AG09309 (cell line): ENCODE data around the gene KRTAP10-4.
"Not testable (repeated sequence)": the region's sequence is repeated elsewhere in the genome, so short reads cannot be mapped to it uniquely, and the experiment has no call there.

Source experiments
- DNase-seq: peaks from one replicate; pipeline ENCODE4 v3.0.0-alpha.2; 2010; ENCODE audit warnings: low read depth
- H3K4me3 ChIP-seq: 2 replicates; pipeline ENCODE4 v1.5.1; 2011; ENCODE audit warnings: mild to moderate bottlenecking, low read depth, low read length, moderate library complexity; ENCODE audit not compliant: control insufficient read depth
- TF ChIP-seq, protein P1 (sequence below): IDR thresholded peaks from 2 replicates; pipeline ENCODE4 v1.5.1; 2011; ENCODE audit warnings: mild to moderate bottlenecking, low read depth, low read length, inconsistent platforms; ENCODE audit not compliant: insufficient read depth, control insufficient read depth; ENCODE audit errors: missing control alignments

Gene KRTAP10-4

GRCh38 chr21:44606495-44606894, 33.0 kb downstream of the KRTAP10-4 start:
- TF ChIP-seq, protein P1, sequence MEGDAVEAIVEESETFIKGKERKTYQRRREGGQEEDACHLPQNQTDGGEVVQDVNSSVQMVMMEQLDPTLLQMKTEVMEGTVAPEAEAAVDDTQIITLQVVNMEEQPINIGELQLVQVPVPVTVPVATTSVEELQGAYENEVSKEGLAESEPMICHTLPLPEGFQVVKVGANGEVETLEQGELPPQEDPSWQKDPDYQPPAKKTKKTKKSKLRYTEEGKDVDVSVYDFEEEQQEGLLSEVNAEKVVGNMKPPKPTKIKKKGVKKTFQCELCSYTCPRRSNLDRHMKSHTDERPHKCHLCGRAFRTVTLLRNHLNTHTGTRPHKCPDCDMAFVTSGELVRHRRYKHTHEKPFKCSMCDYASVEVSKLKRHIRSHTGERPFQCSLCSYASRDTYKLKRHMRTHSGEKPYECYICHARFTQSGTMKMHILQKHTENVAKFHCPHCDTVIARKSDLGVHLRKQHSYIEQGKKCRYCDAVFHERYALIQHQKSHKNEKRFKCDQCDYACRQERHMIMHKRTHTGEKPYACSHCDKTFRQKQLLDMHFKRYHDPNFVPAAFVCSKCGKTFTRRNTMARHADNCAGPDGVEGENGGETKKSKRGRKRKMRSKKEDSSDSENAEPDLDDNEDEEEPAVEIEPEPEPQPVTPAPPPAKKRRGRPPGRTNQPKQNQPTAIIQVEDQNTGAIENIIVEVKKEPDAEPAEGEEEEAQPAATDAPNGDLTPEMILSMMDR, result no peak
- no peak overlapping the region for H3K4me3 ChIP-seq
- DNase-seq, result no peak

- DNase-seq, result no peak
- TF ChIP-seq, protein P1, result no peak
- H3K4me3 ChIP-seq, result no peak overlapping the region
Measured at GRCh38 chr21:44609193-44609592, 35.7 kb downstream of the KRTAP10-4 start.

GRCh38 chr21:44610157-44610843, 36.8 kb downstream of the KRTAP10-4 start:
- H3K4me3 ChIP-seq, DNase-seq: not testable (repeated sequence)

GRCh38 chr21:44611551-44611950, 38.0 kb downstream of the KRTAP10-4 start:
- TF ChIP-seq, protein P1, result no peak
- no peak for DNase-seq
- no peak overlapping the region for H3K4me3 ChIP-seq

DNA sequence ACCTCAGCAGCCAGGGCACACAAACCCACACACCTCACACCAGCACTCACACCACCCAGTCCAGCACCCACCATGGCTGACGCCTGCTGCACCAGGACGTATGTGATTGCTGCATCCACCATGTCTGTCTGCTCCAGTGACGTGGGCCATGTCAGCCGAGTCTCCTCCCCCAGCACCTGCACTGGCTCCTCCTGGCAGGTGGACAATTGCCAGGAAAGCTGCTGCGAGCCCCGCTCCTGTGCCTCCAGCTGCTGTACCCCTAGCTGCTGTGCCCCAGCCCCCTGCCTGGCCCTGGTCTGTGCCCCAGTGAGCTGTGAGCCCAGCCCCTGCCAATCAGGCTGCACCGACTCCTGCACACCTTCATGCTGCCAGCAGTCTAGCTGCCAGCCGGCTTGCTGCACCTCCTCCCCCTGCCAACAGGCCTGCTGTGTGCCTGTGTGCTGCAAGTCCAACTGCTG, 38.5 kb downstream of the KRTAP10-4 start, which contains the start of gene KRTAP10-8:
TSS of gene KRTAP10-8 (plus strand) at position 51 of the 458 bp plus-strand sequence. CDS start at position 73, 22 bp downstream.
- TF ChIP-seq, protein P1, result no peak
- H3K4me3 ChIP-seq, result no peak within 1 kb of the TSS
- no peak for DNase-seq

GRCh38 chr21:44612669-44613229, 39.2 kb downstream of the KRTAP10-4 start:
- H3K4me3 ChIP-seq, result no peak overlapping the region
- TF ChIP-seq, protein P1, result no peak
- no peak for DNase-seq

DNA sequence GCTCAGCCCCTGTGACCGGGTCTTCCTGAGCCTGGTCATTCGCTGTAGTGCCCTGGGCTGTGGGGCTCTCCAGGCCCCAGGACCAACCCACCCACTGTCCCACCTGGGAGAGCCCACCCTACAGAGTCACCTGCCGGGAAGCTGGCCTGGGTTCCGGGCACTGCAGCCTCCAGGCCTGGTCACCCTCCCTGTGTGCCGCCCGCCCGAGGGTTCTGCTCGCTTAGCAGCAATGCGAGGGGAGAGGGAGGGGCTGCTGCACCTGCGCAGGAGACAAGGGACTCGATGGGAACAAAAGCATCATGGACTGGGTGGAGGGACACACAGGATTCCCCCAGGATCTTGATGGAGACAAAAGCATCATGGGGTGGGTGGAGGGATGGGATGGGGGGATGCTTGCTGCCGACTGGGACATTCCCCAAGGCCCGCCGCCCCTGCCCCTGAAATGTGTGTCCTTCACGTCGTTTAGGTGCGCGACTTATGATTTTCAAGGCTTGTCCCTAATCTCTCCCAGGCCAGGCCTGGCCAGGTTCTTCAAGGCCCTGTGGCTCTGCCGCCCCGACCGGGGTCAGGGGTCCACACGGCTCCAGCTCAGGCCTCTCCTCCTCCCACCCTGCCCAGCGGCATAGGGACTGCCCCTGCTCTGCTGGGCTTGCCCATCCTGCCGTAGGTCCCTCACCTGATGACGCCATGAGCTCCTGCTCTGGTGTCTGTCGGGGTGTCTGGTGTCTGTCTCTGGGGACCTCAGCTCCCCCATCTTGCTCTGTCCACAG, 40.0 kb downstream of the KRTAP10-4 start:
- TF ChIP-seq, protein P1, result no peak
- no peak for DNase-seq
- H3K4me3 ChIP-seq, result no peak overlapping the region
